Uterus (tissue), 2 donors: ENCODE measurements around the gene CSTF1.

ENCODE experiments used
- POLR2A ChIP-seq, 2 donors: fragments of 450-650 bp; IDR thresholded peaks; one replicate each; pipeline ENCODE4 v1.6.1; 2016; ENCODE audit warnings: antibody characterized with exemption in 2 of 2, mild to moderate bottlenecking in 1 of 2, moderate library complexity in 1 of 2
- TF ChIP-seq, protein P1 (sequence below), 4 experiments: fragments of 200-600 bp in 2 of 4; fragments of 450-650 bp in 2 of 4; sonication (generic) in 2 of 4; IDR thresholded peaks; one replicate each; pipeline ENCODE4 v1.5.1; 2016 to 2019; ENCODE audit warnings: antibody characterized with exemption in 4 of 4, mild to moderate bottlenecking in 2 of 4, moderate library complexity in 1 of 4

DNA sequence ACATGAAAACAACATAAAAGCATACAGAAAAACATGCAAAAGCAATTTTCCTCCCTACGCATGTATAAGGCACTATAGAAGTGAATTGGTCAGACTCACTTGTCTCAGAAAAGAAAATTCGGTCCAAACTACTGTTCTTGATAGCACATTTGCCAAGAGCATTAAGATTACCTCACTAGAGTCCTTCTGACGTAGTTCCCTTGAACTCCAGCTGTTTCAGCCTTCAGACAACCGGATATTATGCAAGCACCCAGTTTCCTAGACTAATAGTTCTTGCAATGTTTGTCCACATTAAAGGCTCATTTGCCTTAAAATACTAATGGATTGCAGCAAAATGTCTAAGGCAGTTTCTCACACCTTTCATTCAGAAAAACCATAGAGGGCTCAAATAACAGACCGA, 17.1 kb downstream of the CSTF1 start:
- no peak for TF ChIP-seq POLR2A (IDR thresholded peaks at IDR 0.05)
- TF ChIP-seq, protein P1, sequence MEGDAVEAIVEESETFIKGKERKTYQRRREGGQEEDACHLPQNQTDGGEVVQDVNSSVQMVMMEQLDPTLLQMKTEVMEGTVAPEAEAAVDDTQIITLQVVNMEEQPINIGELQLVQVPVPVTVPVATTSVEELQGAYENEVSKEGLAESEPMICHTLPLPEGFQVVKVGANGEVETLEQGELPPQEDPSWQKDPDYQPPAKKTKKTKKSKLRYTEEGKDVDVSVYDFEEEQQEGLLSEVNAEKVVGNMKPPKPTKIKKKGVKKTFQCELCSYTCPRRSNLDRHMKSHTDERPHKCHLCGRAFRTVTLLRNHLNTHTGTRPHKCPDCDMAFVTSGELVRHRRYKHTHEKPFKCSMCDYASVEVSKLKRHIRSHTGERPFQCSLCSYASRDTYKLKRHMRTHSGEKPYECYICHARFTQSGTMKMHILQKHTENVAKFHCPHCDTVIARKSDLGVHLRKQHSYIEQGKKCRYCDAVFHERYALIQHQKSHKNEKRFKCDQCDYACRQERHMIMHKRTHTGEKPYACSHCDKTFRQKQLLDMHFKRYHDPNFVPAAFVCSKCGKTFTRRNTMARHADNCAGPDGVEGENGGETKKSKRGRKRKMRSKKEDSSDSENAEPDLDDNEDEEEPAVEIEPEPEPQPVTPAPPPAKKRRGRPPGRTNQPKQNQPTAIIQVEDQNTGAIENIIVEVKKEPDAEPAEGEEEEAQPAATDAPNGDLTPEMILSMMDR (IDR thresholded peaks at IDR 0.05) = no peak
